CD4-positive, alpha-beta T cell (primary cell): ENCODE results near the gene SLC47A2. TPM values are rescaled to one million over a fixed set of nuclear protein-coding genes. Genes with fewer than 3 reads are reported as not detected.

Experiments used
- ATAC-seq: fragments of 200-7000 bp; cut with Tn5 transposase; one replicate; pipeline ENCODE4 v1.10.0; 2022; ENCODE audit warnings: mild to moderate bottlenecking; ENCODE audit not compliant: poor library complexity
- CTCF ChIA-PET: fragments of 350-600 bp; sonication (Branson Sonifier 250); formaldehyde crosslinking; loops from one replicate; lab custom pipeline; 2021; ENCODE audit warnings: antibody characterized with exemption, inconsistent platforms; lab: Charles Lee
- POLR2A ChIA-PET: fragments of 350-600 bp; sonication (Branson Sonifier 250); formaldehyde crosslinking; loops from one replicate; lab custom pipeline; 2021; ENCODE audit warnings: antibody characterized with exemption, inconsistent platforms; lab: Charles Lee
- DNase-seq, 14 experiments: peaks; one replicate each; pipeline ENCODE4 v3.0.0-alpha.2; 2013 to 2020; ENCODE audit warnings: mixed read lengths in 2 of 14
- H3K27ac ChIP-seq, 2 donors: one replicate each; pipeline versions ENCODE4 v1.5.1 to v1.7.0; 2013; ENCODE audit warnings: low read length in 2 of 2, low read depth in 1 of 2, mild to moderate bottlenecking in 1 of 2
- H3K27me3 ChIP-seq, 2 experiments: 1 replicate in 1 of 2; 2 replicates in 1 of 2; pipeline versions ENCODE4 v1.6.1 to v1.7.0; 2013; ENCODE audit warnings: low read length in 2 of 2, control low read depth in 1 of 2, mild to moderate bottlenecking in 1 of 2, moderate library complexity in 1 of 2; ENCODE audit not compliant: insufficient read depth in 2 of 2, control insufficient read depth in 1 of 2
- H3K36me3 ChIP-seq: one replicate; pipeline ENCODE4 v1.6.1; 2013; ENCODE audit warnings: low read length, control low read depth; ENCODE audit not compliant: insufficient read depth
- H3K4me1 ChIP-seq: one replicate; pipeline ENCODE4 v1.6.1; 2013; ENCODE audit warnings: low read length, control low read depth; ENCODE audit not compliant: insufficient read depth
- H3K4me3 ChIP-seq: one replicate; pipeline ENCODE4 v1.5.1; 2013; ENCODE audit warnings: mild to moderate bottlenecking, low read length, moderate library complexity
- H3K9me3 ChIP-seq, 2 experiments: 1 replicate in 1 of 2; 2 replicates in 1 of 2; pipeline versions ENCODE4 v1.6.1 to v1.7.0; 2013; ENCODE audit warnings: low read length in 2 of 2, mild to moderate bottlenecking in 2 of 2, control low read depth in 1 of 2, moderate library complexity in 1 of 2; ENCODE audit not compliant: control insufficient read depth in 1 of 2, insufficient read depth in 1 of 2
- H3K27ac Mint-ChIP-seq: one replicate; pipeline ENCODE4 v1.8.0; 2020; ENCODE audit warnings: mixed read lengths
- H3K27me3 Mint-ChIP-seq: one replicate; pipeline ENCODE4 v1.8.0; 2021; ENCODE audit warnings: mixed read lengths
- H3K36me3 Mint-ChIP-seq: one replicate; pipeline ENCODE4 v1.8.0; 2021; ENCODE audit warnings: low read depth, mixed read lengths
- H3K4me1 Mint-ChIP-seq: one replicate; pipeline ENCODE4 v1.8.0; 2021; ENCODE audit warnings: low read depth, mixed read lengths
- H3K4me3 Mint-ChIP-seq: one replicate; pipeline ENCODE4 v1.8.0; 2020; ENCODE audit warnings: mild to moderate bottlenecking, mixed read lengths
- H3K9me3 Mint-ChIP-seq: one replicate; pipeline ENCODE4 v1.8.0; 2020; ENCODE audit warnings: mixed read lengths
- intact Hi-C, 2 experiments: fragments of 100-400 bp; cut with DNase I in 1 of 2; cut with micrococcal nuclease in 1 of 2; formaldehyde crosslinking; loops; one replicate each; pipeline versions ENCODE4 v1.15.1 to v1.9.0; 2023 to 2025; cut with DNase I, micrococcal nuclease
- total RNA-seq, 174 experiments: library from RNA in 2 of 174; stranded (reverse) in 2 of 174; gene quantifications; one replicate each; pipeline ENCODE4 v1.2.3 and lab custom pipeline; 2021 to 2026
- TF ChIP-seq, protein P1 (sequence below): fragments of 200-600 bp; IDR thresholded peaks from one replicate; pipeline ENCODE4 v1.8.0; 2022; ENCODE audit warnings: antibody characterized with exemption, mild to moderate bottlenecking

The SLC47A2 gene
- total RNA-seq, 2 experiments from 2014 or later: not detected

GRCh38 chr17:19718041-19718612 is 1.7 kb upstream of the SLC47A2 start:
- H3K4me1 ChIP-seq: peaks cover 3% of the 10 kb centered on the region
- TF ChIP-seq, protein P1, sequence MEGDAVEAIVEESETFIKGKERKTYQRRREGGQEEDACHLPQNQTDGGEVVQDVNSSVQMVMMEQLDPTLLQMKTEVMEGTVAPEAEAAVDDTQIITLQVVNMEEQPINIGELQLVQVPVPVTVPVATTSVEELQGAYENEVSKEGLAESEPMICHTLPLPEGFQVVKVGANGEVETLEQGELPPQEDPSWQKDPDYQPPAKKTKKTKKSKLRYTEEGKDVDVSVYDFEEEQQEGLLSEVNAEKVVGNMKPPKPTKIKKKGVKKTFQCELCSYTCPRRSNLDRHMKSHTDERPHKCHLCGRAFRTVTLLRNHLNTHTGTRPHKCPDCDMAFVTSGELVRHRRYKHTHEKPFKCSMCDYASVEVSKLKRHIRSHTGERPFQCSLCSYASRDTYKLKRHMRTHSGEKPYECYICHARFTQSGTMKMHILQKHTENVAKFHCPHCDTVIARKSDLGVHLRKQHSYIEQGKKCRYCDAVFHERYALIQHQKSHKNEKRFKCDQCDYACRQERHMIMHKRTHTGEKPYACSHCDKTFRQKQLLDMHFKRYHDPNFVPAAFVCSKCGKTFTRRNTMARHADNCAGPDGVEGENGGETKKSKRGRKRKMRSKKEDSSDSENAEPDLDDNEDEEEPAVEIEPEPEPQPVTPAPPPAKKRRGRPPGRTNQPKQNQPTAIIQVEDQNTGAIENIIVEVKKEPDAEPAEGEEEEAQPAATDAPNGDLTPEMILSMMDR: no peak
- no peaks in the 10 kb centered on the region for H3K27me3 Mint-ChIP-seq
- no peak overlapping the region for H3K4me3 ChIP-seq
- H3K4me3 Mint-ChIP-seq: no peak overlapping the region
- no peaks in the 10 kb centered on the region for H3K36me3 ChIP-seq
- intact Hi-C loops: no loop called here
- ATAC-seq (no peak), DNase-seq (peak in 1 of 14 experiments; percentile 29)
- POLR2A ChIA-PET: no interaction called here
- no peaks in the 10 kb centered on the region for H3K36me3 Mint-ChIP-seq
- H3K27ac Mint-ChIP-seq: no peak overlapping the region
- no peaks in the 10 kb centered on the region for H3K9me3 ChIP-seq
- no peak overlapping the region for H3K27ac ChIP-seq
- H3K9me3 Mint-ChIP-seq: no peaks in the 10 kb centered on the region
- CTCF ChIA-PET: no interaction called here
- H3K4me1 Mint-ChIP-seq: peaks cover 4% of the 10 kb centered on the region
- H3K27me3 ChIP-seq: no peaks in the 10 kb centered on the region

DNA sequence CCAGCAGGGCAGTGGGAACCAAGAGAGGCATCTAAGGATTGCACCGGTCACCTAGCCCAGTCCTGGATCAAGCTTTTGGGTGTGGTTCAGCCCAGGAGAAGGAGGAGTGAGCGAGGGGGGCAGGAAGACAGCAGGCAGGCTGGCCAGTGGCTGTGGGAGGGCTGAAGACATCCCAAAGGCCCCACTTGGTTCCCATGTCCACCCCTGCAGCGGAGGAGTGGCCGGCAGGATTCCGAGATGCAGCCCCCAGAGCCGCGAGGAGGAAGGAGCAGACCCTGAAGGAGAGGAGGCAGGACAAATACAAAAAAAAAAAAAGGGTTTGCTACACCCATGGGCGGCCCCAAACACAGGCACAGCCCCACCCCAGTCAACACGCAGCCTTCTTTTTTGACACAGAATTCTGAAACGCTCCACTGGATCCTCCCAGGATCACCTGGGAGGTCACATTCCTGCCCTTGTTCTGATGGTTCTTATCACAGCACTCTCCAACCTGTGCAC is 1.1 kb upstream of the SLC47A2 start:
- TF ChIP-seq, protein P1: no peak
- ATAC-seq: no peak
- Mint-ChIP-seq H3K27ac (no peak overlapping the region), H3K9me3 (no peaks in the 10 kb centered on the region), H3K36me3 (no peaks in the 10 kb centered on the region), H3K4me1 (peaks cover 4% of the 10 kb centered on the region), H3K27me3 (no peaks in the 10 kb centered on the region), H3K4me3 (no peak overlapping the region)
- H3K27me3 ChIP-seq: no peaks in the 10 kb centered on the region
- H3K4me1 ChIP-seq: no peaks in the 10 kb centered on the region
- no peak for DNase-seq
- ChIA-PET POLR2A (no interaction called here), CTCF (no interaction called here)
- H3K4me3 ChIP-seq: no peak overlapping the region
- H3K27ac ChIP-seq: no peak overlapping the region
- H3K36me3 ChIP-seq: no peaks in the 10 kb centered on the region
- H3K9me3 ChIP-seq: no peaks in the 10 kb centered on the region
- intact Hi-C loops: no loop called here

GRCh38 chr17:19717031-19717360 is 612 bp upstream of the SLC47A2 start:
- TF ChIP-seq, protein P1: no peak
- Histone ChIP-seq H3K4me1 (no peaks in the 10 kb centered on the region), H3K27me3 (no peaks in the 10 kb centered on the region), H3K27ac (no peak overlapping the region), H3K36me3 (no peaks in the 10 kb centered on the region), H3K4me3 (no peak overlapping the region), H3K9me3 (no peaks in the 10 kb centered on the region)
- no peaks in the 10 kb centered on the region for H3K36me3 Mint-ChIP-seq
- H3K27ac Mint-ChIP-seq: no peak overlapping the region
- ChIA-PET POLR2A (no interaction called here), CTCF (no interaction called here)
- H3K27me3 Mint-ChIP-seq: no peaks in the 10 kb centered on the region
- H3K9me3 Mint-ChIP-seq: no peaks in the 10 kb centered on the region
- intact Hi-C loops: no loop called here
- H3K4me3 Mint-ChIP-seq: no peak overlapping the region
- ATAC-seq (no peak), DNase-seq (peak in 1 of 14 experiments; percentile 28)
- no peaks in the 10 kb centered on the region for H3K4me1 Mint-ChIP-seq
